Thymus (tissue), 11 donors: ENCODE results near the gene LTBP1. TPM values are rescaled to one million over a fixed set of nuclear protein-coding genes. Genes with fewer than 3 reads are reported as not detected.

ENCODE experiments used
- DNase-seq, 9 donors: peaks; one replicate each; pipeline ENCODE4 v3.0.0-alpha.2; 2013; ENCODE audit warnings: low spot score in 9 of 9, low read depth in 6 of 9, missing footprints in 1 of 9
- H3K27ac ChIP-seq, 2 donors: one replicate each; pipeline ENCODE4 v1.5.1; 2013; ENCODE audit warnings: control low read depth in 1 of 2, low read depth in 1 of 2, low read length in 1 of 2, mild to moderate bottlenecking in 1 of 2, moderate library complexity in 1 of 2
- H3K27me3 ChIP-seq, 2 donors: one replicate each; pipeline ENCODE4 v1.5.1; 2013; ENCODE audit warnings: low read length in 1 of 2; ENCODE audit not compliant: control insufficient read depth in 2 of 2, insufficient read depth in 1 of 2
- H3K36me3 ChIP-seq, 2 donors: one replicate each; pipeline ENCODE4 v1.5.1; 2013; ENCODE audit warnings: low read length in 1 of 2, mild to moderate bottlenecking in 1 of 2, moderate library complexity in 1 of 2; ENCODE audit not compliant: control insufficient read depth in 2 of 2, insufficient read depth in 2 of 2
- H3K4me1 ChIP-seq, 2 donors: one replicate each; pipeline ENCODE4 v1.5.1; 2013; ENCODE audit warnings: low read length in 2 of 2; ENCODE audit not compliant: control insufficient read depth in 2 of 2, insufficient read depth in 2 of 2
- H3K4me3 ChIP-seq, 2 donors: one replicate each; pipeline ENCODE4 v1.5.1; 2013; ENCODE audit warnings: low read length in 2 of 2, control low read depth in 1 of 2, mild to moderate bottlenecking in 1 of 2
- H3K9me3 ChIP-seq, 2 donors: one replicate each; pipeline ENCODE4 v1.5.1; 2013; ENCODE audit warnings: low read length in 1 of 2, mild to moderate bottlenecking in 1 of 2; ENCODE audit not compliant: control insufficient read depth in 2 of 2, insufficient read depth in 1 of 2
- WGBS: extraction: QIAGEN DNeasy Blood & Tissue Kit; methylation state at CpG from one replicate; pipeline ENCODE4 v1.1.7; 2013; 5-methylcytosine and 5-hydroxymethylcytosine counted together
- polyA plus RNA-seq: library from polyadenylated mRNA; stranded (reverse); fragments of 200-250 nt; gene quantifications from one replicate; pipeline ENCODE4 v1.2.3, GENCODE V29; 2013
- total RNA-seq: library from RNA; stranded (reverse); fragments of 120-200 nt; gene quantifications from one replicate; pipeline ENCODE4 v1.2.4, GENCODE V29; 2013
- donor health status: healthy.

LTBP1 gene
- total and polyA plus RNA-seq, 2 donors, result 13.3 to 17.7 TPM

DNA sequence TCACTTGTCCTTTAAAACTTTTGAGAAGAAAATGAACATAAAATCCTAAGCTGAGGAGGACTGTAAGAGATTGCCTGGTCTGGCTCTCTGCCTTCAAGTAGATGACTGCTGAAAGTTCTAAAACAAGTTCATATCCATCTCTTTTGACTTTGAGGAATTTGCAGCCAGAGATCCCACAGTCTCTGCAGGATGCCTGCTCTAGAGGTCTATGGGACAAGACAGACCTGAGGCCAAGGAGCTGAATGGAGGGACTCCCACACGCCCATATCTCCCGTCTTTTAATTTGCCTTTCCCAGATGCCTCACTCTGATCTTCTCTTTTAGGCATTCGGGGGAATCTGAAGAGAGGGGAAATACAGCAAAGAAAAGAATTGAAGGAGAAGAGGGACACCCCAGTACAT is 273.8 kb downstream of the LTBP1 start:
- DNase-seq, result no peak
- no peak overlapping the region for H3K27ac ChIP-seq
- H3K4me3 ChIP-seq, result no peak overlapping the region
- no peaks in the 10 kb centered on the region for H3K36me3 ChIP-seq
- 97% methylated on average over 3 of the region's 3 CpGs for WGBS
- peaks cover 0 to 2% of the 10 kb centered on the region in 2 donors for H3K4me1 ChIP-seq
- no peaks in the 10 kb centered on the region for H3K9me3 ChIP-seq
- no peaks in the 10 kb centered on the region for H3K27me3 ChIP-seq

DNA sequence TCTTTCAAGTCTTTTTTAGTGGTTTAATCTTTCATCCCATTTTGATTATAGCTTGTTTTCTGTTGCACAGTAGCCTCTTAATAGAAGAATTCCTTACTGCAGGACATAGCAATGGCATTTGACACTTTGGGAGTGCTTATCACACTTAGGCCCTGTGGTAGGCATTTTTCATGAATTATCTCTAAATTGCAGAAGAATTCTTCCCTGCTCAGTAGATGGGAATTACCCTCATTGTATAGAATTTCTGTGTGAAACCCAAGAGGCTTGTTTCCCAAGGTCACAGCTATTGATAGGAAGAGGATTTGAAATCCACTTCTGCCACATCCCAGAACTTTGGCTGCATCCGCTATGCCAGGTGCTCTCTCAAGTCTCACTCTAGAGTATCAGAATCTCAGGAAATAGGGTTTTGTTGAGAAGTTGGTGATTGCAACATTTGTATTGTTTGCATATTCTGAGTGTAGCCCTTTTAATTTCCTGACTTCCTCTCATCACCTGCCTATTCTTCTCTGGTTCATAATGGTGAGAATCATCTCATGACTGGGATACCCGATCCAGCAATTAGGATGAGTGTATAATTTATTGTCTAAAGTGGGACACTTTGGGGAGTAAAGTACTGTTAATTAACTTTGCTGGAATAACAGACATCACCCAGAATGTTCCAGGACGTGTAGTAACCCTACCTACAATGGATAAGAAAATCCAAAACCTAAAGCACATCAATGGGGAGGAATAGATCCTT is 274.5 kb downstream of the LTBP1 start:
- H3K4me1 ChIP-seq, result peaks cover 0 to 2% of the 10 kb centered on the region in 2 donors
- no peaks in the 10 kb centered on the region for H3K9me3 ChIP-seq
- WGBS, result 95% methylated on average over 3 of the region's 3 CpGs
- no peaks in the 10 kb centered on the region for H3K27me3 ChIP-seq
- H3K27ac ChIP-seq, result no peak overlapping the region
- no peak for DNase-seq
- no peak overlapping the region for H3K4me3 ChIP-seq
- no peaks in the 10 kb centered on the region for H3K36me3 ChIP-seq

DNA sequence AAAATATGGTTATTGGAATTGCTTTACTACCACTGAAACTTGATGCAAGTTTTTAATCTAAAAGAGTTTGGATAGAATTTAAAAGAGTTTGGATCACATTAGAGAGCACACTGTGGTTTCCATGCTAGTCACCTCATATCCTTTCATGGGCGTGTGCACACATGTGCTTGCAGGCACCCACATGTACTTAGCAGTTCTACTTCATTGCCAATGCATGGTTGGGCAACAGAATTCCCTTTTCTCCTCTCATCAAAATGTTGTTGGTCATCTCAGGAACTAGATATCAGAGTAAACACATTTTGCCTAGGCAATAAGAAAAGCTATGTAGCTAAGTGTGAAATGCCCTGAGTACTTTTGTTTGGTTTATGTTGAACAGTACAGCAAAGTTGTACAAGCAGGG is 275.6 kb downstream of the LTBP1 start:
- no peaks in the 10 kb centered on the region for H3K27me3 ChIP-seq
- 93% methylated on average over 1 of the region's 1 CpG for WGBS
- peak in 1 of 9 donors; percentile 18 for DNase-seq
- H3K4me1 ChIP-seq, result peaks cover 0 to 2% of the 10 kb centered on the region in 2 donors
- H3K9me3 ChIP-seq, result no peaks in the 10 kb centered on the region
- no peak overlapping the region for H3K4me3 ChIP-seq
- no peaks in the 10 kb centered on the region for H3K36me3 ChIP-seq
- H3K27ac ChIP-seq, result no peak overlapping the region

DNA sequence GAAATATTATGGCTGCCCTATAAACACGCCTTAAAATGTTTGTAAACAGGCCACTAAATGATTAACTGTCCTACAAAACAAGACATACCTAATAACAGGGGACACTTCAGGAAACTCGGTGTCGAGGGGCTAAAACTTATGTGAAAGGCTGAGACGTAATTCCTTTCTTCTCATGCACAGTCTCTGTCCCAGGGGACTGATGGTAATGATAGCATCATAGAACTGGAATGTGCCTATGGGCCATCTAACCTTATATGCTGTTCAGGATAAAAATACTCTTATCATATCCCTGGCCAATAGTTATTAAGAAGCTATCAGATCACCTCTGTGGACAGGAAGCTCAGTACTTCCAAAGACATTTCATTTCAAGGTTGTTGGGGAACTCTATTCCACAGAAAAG is 277.1 kb downstream of the LTBP1 start:
- H3K27me3 ChIP-seq, result no peaks in the 10 kb centered on the region
- WGBS, result 98% methylated on average over 4 of the region's 4 CpGs
- DNase-seq, result no peak

DNA sequence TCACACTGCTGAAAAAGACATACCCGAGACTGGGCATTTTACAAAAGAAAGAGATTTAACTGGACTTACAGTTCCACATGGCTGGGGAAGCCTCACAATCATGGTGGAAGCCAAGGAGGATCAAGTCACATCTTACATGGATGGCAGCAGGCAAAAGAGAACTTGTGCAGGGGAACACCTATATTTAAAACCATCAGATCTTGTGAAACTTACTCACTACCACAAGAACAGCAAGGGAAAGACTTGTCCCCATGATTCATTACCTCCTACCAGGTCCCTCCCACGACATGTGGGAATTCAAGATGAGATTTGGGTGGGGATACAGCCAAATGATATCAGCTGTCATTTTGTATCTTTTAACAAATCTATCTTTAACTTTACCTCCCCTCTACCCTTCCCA is 278.6 kb downstream of the LTBP1 start:
- WGBS, result 93% methylated on average over 2 of the region's 2 CpGs
- Histone ChIP-seq H3K36me3 (no peaks in the 10 kb centered on the region), H3K4me3 (no peak overlapping the region), H3K9me3 (no peaks in the 10 kb centered on the region), H3K4me1 (peaks cover 0 to 2% of the 10 kb centered on the region in 2 donors), H3K27me3 (no peaks in the 10 kb centered on the region), H3K27ac (no peak overlapping the region)
- no peak for DNase-seq

More for the DNA sequence above, 277.1 kb downstream of the LTBP1 start:
- peaks cover 0 to 2% of the 10 kb centered on the region in 2 donors for H3K4me1 ChIP-seq
- H3K27ac ChIP-seq, result no peak overlapping the region
- no peaks in the 10 kb centered on the region for H3K36me3 ChIP-seq
- H3K4me3 ChIP-seq, result no peak overlapping the region
- H3K9me3 ChIP-seq, result no peaks in the 10 kb centered on the region

DNA sequence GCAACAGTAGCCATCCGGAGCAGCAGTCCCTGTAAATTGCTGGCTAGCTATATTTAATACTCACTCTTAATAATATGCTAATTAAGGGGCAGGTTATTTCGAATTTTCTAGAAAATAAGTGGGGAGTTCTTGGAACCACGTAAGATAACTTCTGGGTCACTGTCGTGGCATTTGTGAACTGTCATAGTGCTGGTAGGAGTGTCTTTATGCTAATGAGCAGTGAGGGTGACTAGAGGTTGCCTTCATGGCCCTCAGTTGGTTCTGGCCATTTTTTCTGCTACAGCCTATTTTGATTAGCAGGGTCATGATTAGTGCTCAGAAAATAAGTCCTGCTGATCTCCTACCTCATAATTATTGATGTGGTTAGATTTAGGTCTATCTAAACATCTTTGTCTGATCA is 279.8 kb downstream of the LTBP1 start:
- Histone ChIP-seq H3K27me3 (no peaks in the 10 kb centered on the region), H3K36me3 (no peaks in the 10 kb centered on the region), H3K4me1 (no peaks in the 10 kb centered on the region), H3K9me3 (no peaks in the 10 kb centered on the region), H3K4me3 (no peak overlapping the region), H3K27ac (no peak overlapping the region)
- WGBS, result 98% methylated on average over 4 of the region's 4 CpGs
- DNase-seq, result no peak

DNA sequence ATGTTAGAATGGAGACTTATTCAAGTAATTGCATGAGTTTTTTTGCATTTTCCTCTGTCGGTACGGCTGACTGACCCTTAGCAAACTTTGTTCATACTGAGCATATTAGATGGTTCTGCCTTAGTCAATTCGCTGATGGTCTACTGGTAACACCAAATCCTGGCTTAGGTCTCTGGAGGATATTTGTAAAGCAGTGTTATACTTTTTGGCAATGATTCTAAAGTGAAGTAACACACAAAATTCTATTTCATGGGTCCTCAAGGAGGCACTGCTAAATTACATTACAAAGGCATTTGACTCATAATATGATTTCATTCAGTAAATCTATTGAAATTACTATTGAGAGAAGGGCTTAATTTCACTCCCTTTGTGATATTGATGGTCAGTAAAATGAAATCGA is 282.9 kb downstream of the LTBP1 start:
- 97% methylated on average over 4 of the region's 4 CpGs for WGBS
- Histone ChIP-seq H3K27ac (no peak overlapping the region), H3K4me1 (no peaks in the 10 kb centered on the region), H3K27me3 (no peaks in the 10 kb centered on the region), H3K36me3 (no peaks in the 10 kb centered on the region), H3K4me3 (no peak overlapping the region), H3K9me3 (no peaks in the 10 kb centered on the region)
- no peak for DNase-seq

DNA sequence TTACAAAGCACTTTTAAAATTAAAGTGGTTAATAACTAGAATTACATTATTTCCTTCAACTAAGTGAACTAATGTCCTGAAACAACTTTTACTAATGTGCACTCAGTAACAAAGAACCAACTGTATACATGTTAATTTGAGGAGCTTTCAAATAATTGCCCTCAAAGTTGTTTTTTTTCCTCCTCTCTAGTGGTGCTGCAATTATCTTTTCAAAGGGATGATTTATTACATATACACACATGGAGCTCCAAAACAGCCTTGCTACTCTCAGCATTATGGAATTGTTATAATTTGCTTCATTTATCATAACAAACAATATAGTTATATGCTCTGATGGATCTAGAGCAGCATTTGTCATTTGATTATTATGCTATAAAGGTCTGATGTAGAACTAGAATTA is 283.4 kb downstream of the LTBP1 start:
- no peaks in the 10 kb centered on the region for H3K27me3 ChIP-seq
- H3K4me1 ChIP-seq, result no peaks in the 10 kb centered on the region
- no peak for DNase-seq

DNA sequence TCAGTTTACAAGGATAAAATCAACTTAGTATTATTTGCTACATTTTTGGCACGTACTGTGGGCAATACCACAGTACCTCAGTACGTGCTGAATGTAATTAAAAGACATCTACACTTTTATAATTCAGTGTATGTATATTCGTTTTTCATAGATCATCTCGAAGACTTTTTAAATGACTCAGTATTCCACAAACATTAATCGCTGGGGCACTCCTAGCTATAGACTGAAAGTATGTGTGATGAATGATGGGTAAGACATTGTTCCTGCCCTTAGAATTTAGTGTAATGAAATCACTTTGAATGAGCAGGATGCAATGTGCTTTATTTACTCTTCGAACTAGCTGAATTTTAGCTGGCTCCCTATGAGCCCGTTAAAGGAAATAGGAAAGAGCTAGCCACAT is 284.1 kb downstream of the LTBP1 start:
- no peak overlapping the region for H3K27ac ChIP-seq
- WGBS, result 95% methylated on average over 7 of the region's 7 CpGs
- no peaks in the 10 kb centered on the region for H3K27me3 ChIP-seq
- H3K4me3 ChIP-seq, result no peak overlapping the region
- no peak for DNase-seq
- no peaks in the 10 kb centered on the region for H3K4me1 ChIP-seq
- no peaks in the 10 kb centered on the region for H3K36me3 ChIP-seq
- H3K9me3 ChIP-seq, result no peaks in the 10 kb centered on the region

More for the DNA sequence above, 283.4 kb downstream of the LTBP1 start:
- Histone ChIP-seq H3K36me3 (no peaks in the 10 kb centered on the region), H3K27ac (no peak overlapping the region), H3K9me3 (no peaks in the 10 kb centered on the region), H3K4me3 (no peak overlapping the region)
